Mesothelial cell of epicardium (in vitro differentiated cells): ENCODE measurements around the gene PPP1R37. TPM values are rescaled to one million over a fixed set of nuclear protein-coding genes. Genes with fewer than 3 reads are reported as not detected.
A peak's percentile ranks its signal among the peaks of the same experiment; 100 is the strongest.

ENCODE experiments used
- DNase-seq, 2 experiments: peaks; one replicate each; pipeline ENCODE4 v3.0.0; 2021; ENCODE audit warnings: low spot score in 2 of 2; ENCODE audit not compliant: unreplicated experiment in 2 of 2
- H3K27ac Mint-ChIP-seq: 2 replicates; pipeline ENCODE4 v1.8.0; 2021; ENCODE audit warnings: mixed read lengths
- H3K27me3 Mint-ChIP-seq: 2 replicates; pipeline ENCODE4 v1.8.0; 2021; ENCODE audit warnings: low read depth, mixed read lengths
- H3K36me3 Mint-ChIP-seq: 2 replicates; pipeline ENCODE4 v1.8.0; 2021; ENCODE audit warnings: mixed read lengths
- H3K4me1 Mint-ChIP-seq: 2 replicates; pipeline ENCODE4 v1.8.0; 2021; ENCODE audit warnings: mixed read lengths
- H3K4me3 Mint-ChIP-seq: 2 replicates; pipeline ENCODE4 v1.8.0; 2021; ENCODE audit warnings: mild to moderate bottlenecking, moderate library complexity, mixed read lengths
- H3K9me3 Mint-ChIP-seq: 2 replicates; pipeline ENCODE4 v1.8.0; 2021; ENCODE audit warnings: mixed read lengths
- CTCF ChIP-seq: fragments of 200-600 bp; sonication (generic); IDR thresholded peaks from one replicate; pipeline ENCODE4 v1.5.0; 2021; ENCODE audit warnings: antibody characterized with exemption; ENCODE audit not compliant: unreplicated experiment
- total RNA-seq: library from RNA; stranded (reverse); gene quantifications from 3 replicates; pipeline ENCODE4 v1.2.1, GENCODE V29; 2021

Gene PPP1R37
- total RNA-seq, 1 donor from 2014 or later = 40.7 TPM

- no peak overlapping the region for H3K27ac Mint-ChIP-seq
- no peak for DNase-seq
- H3K9me3 Mint-ChIP-seq = no peaks in the 10 kb centered on the region
- H3K27me3 Mint-ChIP-seq = peaks cover 22% of the 10 kb centered on the region
- H3K4me3 Mint-ChIP-seq = peak overlapping the region; percentile 43
- peaks cover 5% of the 10 kb centered on the region for H3K36me3 Mint-ChIP-seq
- H3K4me1 Mint-ChIP-seq = peaks cover 20% of the 10 kb centered on the region
- no peak for TF ChIP-seq CTCF
These were observed 15.9 kb upstream of the PPP1R37 start for GRCh38 chr19:45076851-45077730.

- no peak for TF ChIP-seq CTCF
- Mint-ChIP-seq H3K4me1 (peaks cover 20% of the 10 kb centered on the region), H3K27me3 (peaks cover 22% of the 10 kb centered on the region), H3K27ac (no peak overlapping the region), H3K36me3 (peaks cover 8% of the 10 kb centered on the region), H3K9me3 (no peaks in the 10 kb centered on the region), H3K4me3 (peak overlapping the region; percentile 99)
- DNase-seq = no peak
These were observed 14.5 kb upstream of the PPP1R37 start for GRCh38 chr19:45078390-45079062.

- peaks cover 22% of the 10 kb centered on the region for H3K27me3 Mint-ChIP-seq
- H3K9me3 Mint-ChIP-seq = no peaks in the 10 kb centered on the region
- peaks cover 20% of the 10 kb centered on the region for H3K4me1 Mint-ChIP-seq
- peaks cover 8% of the 10 kb centered on the region for H3K36me3 Mint-ChIP-seq
- H3K27ac Mint-ChIP-seq = peak within 1 kb of the TSS; percentile 94
- peak; percentile 64 to 81 for DNase-seq
- H3K4me3 Mint-ChIP-seq = peak within 1 kb of the TSS; percentile 99
- TF ChIP-seq CTCF = peak; percentile 15
These were observed 13.7 kb upstream of the PPP1R37 start, which contains the start of gene GEMIN7 for GRCh38 chr19:45079063-45079910. Gene GEMIN7, plus strand, starts transcription at chr19:45079260. Its CDS starts 10,855 bp downstream, at chr19:45090115.

- peaks cover 18% of the 10 kb centered on the region for H3K27me3 Mint-ChIP-seq
- no peak for TF ChIP-seq CTCF
- H3K36me3 Mint-ChIP-seq = peaks cover 8% of the 10 kb centered on the region
- H3K4me1 Mint-ChIP-seq = peaks cover 20% of the 10 kb centered on the region
- H3K9me3 Mint-ChIP-seq = no peaks in the 10 kb centered on the region
- no peak for DNase-seq
- peak overlapping the region; percentile 99 for H3K4me3 Mint-ChIP-seq
- H3K27ac Mint-ChIP-seq = peak overlapping the region; percentile 94
These were observed 13.0 kb upstream of the PPP1R37 start for GRCh38 chr19:45079911-45080370.

- Mint-ChIP-seq H3K4me3 (peak overlapping the region; percentile 9), H3K9me3 (no peaks in the 10 kb centered on the region), H3K27ac (no peak overlapping the region), H3K4me1 (peaks cover 14% of the 10 kb centered on the region), H3K27me3 (peaks cover 3% of the 10 kb centered on the region), H3K36me3 (peaks cover 8% of the 10 kb centered on the region)
- no peak for DNase-seq
- no peak for TF ChIP-seq CTCF
These were observed 10.8 kb upstream of the PPP1R37 start for GRCh38 chr19:45082170-45082569.
